ENCODE measurements around the gene MRPS15.

GRCh38 chr1:36417931-36418330 is 46.3 kb downstream of the MRPS15 start:
- TF ChIP-seq POLR2AphosphoS5 (IDR thresholded peaks at IDR 0.05; ENCODE audit: low read depth, low read length) (no peak), POLR2A (IDR thresholded peaks at IDR 0.05; ENCODE audit: low read depth, low read length) (no peak)
